GM23338 (cell line): ENCODE data around the gene RAD52. TPM values are rescaled to one million over a fixed set of nuclear protein-coding genes. Genes with fewer than 3 reads are reported as not detected.

ENCODE experiments used
- ATAC-seq: fragments of 200-7000 bp; cut with Tn5 transposase; 3 replicates; pipeline ENCODE4 v1.9.1; 2020
- DNase-seq: peaks from one replicate; pipeline ENCODE4 v3.0.0-alpha.2; 2015; ENCODE audit warnings: low spot score
- H2AFZ ChIP-seq: fragments of 200-600 bp; sonication (generic); 2 replicates; pipeline ENCODE4 v1.8.0; 2016; ENCODE audit warnings: antibody characterized with exemption, mild to moderate bottlenecking, moderate library complexity
- H3F3A ChIP-seq: fragments of 200-600 bp; sonication (generic); replicated peaks from 2 replicates; pipeline ENCODE4 v1.8.0; 2017; ENCODE audit warnings: antibody characterized with exemption, mixed run types, low read depth
- H3K27ac ChIP-seq: fragments of 200-600 bp; sonication (generic); 2 replicates; pipeline ENCODE4 v1.6.1; 2016; ENCODE audit warnings: low read depth
- H3K27me3 ChIP-seq: fragments of 200-600 bp; sonication (generic); 2 replicates; pipeline ENCODE4 v1.8.0; 2016; ENCODE audit warnings: mild to moderate bottlenecking, mixed run types, moderate library complexity; ENCODE audit not compliant: insufficient read depth
- H3K36me3 ChIP-seq: fragments of 200-600 bp; sonication (generic); 2 replicates; pipeline ENCODE4 v1.8.0; 2016; ENCODE audit warnings: mild to moderate bottlenecking; ENCODE audit not compliant: insufficient read depth
- H3K4me1 ChIP-seq: fragments of 200-600 bp; sonication (generic); 2 replicates; pipeline ENCODE4 v1.8.0; 2016; ENCODE audit warnings: mild to moderate bottlenecking, moderate library complexity; ENCODE audit not compliant: insufficient read depth
- H3K4me2 ChIP-seq: fragments of 200-600 bp; sonication (generic); 2 replicates; pipeline ENCODE4 v1.7.1; 2017; ENCODE audit warnings: mixed run types
- H3K4me3 ChIP-seq: fragments of 200-600 bp; sonication (generic); 2 replicates; pipeline ENCODE4 v1.6.1; 2016; ENCODE audit warnings: mixed run types
- H3K79me2 ChIP-seq: fragments of 200-600 bp; sonication (generic); replicated peaks from 2 replicates; pipeline ENCODE4 v1.8.0; 2017; ENCODE audit warnings: mild to moderate bottlenecking; ENCODE audit not compliant: insufficient read depth
- H3K9me2 ChIP-seq: fragments of 200-600 bp; sonication (generic); 2 replicates; pipeline ENCODE4 v1.8.0; 2017; ENCODE audit not compliant: insufficient read depth
- H4K20me1 ChIP-seq: fragments of 200-600 bp; sonication (generic); replicated peaks from 2 replicates; pipeline ENCODE4 v1.8.0; 2017; ENCODE audit warnings: mild to moderate bottlenecking; ENCODE audit not compliant: insufficient read depth
- H3K27ac Mint-ChIP-seq: 2 replicates; pipeline ENCODE4 v1.8.0; 2020; ENCODE audit warnings: inconsistent platforms, mild to moderate bottlenecking, moderate library complexity, mixed read lengths
- H3K27me3 Mint-ChIP-seq: 3 replicates; pipeline ENCODE4 v1.8.0; 2022; ENCODE audit warnings: low read depth, mild to moderate bottlenecking, moderate library complexity, mixed read lengths, inconsistent platforms; ENCODE audit not compliant: insufficient read depth, poor library complexity
- H3K36me3 Mint-ChIP-seq: 3 replicates; pipeline ENCODE4 v1.8.0; 2021; ENCODE audit warnings: low read depth, mild to moderate bottlenecking, inconsistent platforms, moderate library complexity, mixed read lengths
- H3K4me1 Mint-ChIP-seq: 3 replicates; pipeline ENCODE4 v1.8.0; 2020; ENCODE audit warnings: mild to moderate bottlenecking, inconsistent platforms, mixed read lengths
- H3K4me3 Mint-ChIP-seq: 3 replicates; pipeline ENCODE4 v1.8.0; 2021; ENCODE audit warnings: moderate library complexity, mild to moderate bottlenecking, inconsistent platforms, mixed read lengths
- H3K9me3 Mint-ChIP-seq: 3 replicates; pipeline ENCODE4 v1.8.0; 2020; ENCODE audit warnings: moderate library complexity, mild to moderate bottlenecking, inconsistent platforms, mixed read lengths
- CREB1 ChIP-seq: fragments of 250-450 bp; sonication (Bioruptor Pico); IDR thresholded peaks from 2 replicates; pipeline ENCODE4 v1.5.0; 2020; ENCODE audit warnings: low read depth, mild to moderate bottlenecking, moderate library complexity
- CTCF ChIP-seq, 2 experiments: fragments of 200-600 bp in 1 of 2; sonication (generic) in 1 of 2; conservative IDR thresholded peaks; 2 replicates each; pipeline versions ENCODE4 v1.5.1 to v1.6.1; 2016 to 2017; ENCODE audit warnings: antibody characterized with exemption in 2 of 2, low read depth in 2 of 2, mild to moderate bottlenecking in 2 of 2, moderate library complexity in 1 of 2
- ETS1 ChIP-seq: IDR thresholded peaks from 2 replicates; pipeline ENCODE4 v1.6.1; 2016; ENCODE audit warnings: antibody characterized with exemption
- NANOG ChIP-seq: IDR thresholded peaks from 2 replicates; pipeline ENCODE4 v1.6.1; 2016; ENCODE audit warnings: antibody characterized with exemption, borderline replicate concordance
- POLR2AphosphoS5 ChIP-seq: IDR thresholded peaks from 2 replicates; pipeline ENCODE4 v1.6.1; 2016; ENCODE audit warnings: antibody characterized with exemption, low read depth
- ZNF462 ChIP-seq: fragments of 250-450 bp; sonication (Bioruptor Pico); IDR thresholded peaks from 2 replicates; pipeline ENCODE4 v1.5.0; 2020; ENCODE audit warnings: mild to moderate bottlenecking, moderate library complexity
- long read RNA-seq: library from polyadenylated mRNA; unstranded; transcript quantifications from one replicate; pipeline ENCODE4 v2.0.0, GENCODE V29; 2020; ENCODE audit not compliant: unreplicated experiment
- polyA plus RNA-seq: library from polyadenylated mRNA; unstranded; fragments of >200 nt; fragmentation: Nextera tagmentation; extraction: Ambion mirVana; gene quantifications from 2 replicates; pipeline ENCODE4 v1.2.1, GENCODE V29; 2016
- total RNA-seq: library from RNA; depleted of rRNA; stranded (reverse); fragments of >200 nt; shearing (Covaris generic); gene quantifications from 2 replicates; pipeline ENCODE4 v1.2.3, GENCODE V29; 2014; rRNA removed

Gene RAD52
- total RNA-seq = 12.5 and 21.3 TPM in 2 replicates
- polyA plus RNA-seq = 8.7 and 10.9 TPM in 2 replicates
- long read RNA-seq, partial matches to known transcripts = 0 of 13 reads
- long read RNA-seq, other reads (novel, unspliced or antisense) = 12 of 13 reads

GRCh38 chr12:949453-950191 is at the start of gene RAD52:
TSS of gene RAD52 (minus strand) at chr12:949694. CDS start at chr12:933058, 16,636 bp downstream.
- Mint-ChIP-seq H3K36me3 (peaks cover 10% of the 10 kb centered on the region; the same call in 2 of the 3 replicates), H3K27me3 (peaks cover 10% of the 10 kb centered on the region), H3K9me3 (0 out of 3 replicates have a peak, but pooled peaks cover 4% of the 10 kb centered on the region), H3K4me3 (peak within 1 kb of the TSS; percentile 100), H3K27ac (peak within 1 kb of the TSS; percentile 98), H3K4me1 (peaks cover 4% of the 10 kb centered on the region)
- Histone ChIP-seq H3K9me2 (no peaks in the 10 kb centered on the region), H3K36me3 (no peaks in the 10 kb centered on the region), H3K27ac (peak within 1 kb of the TSS; percentile 97), H3F3A (0 out of 2 replicates have a peak, but pooled peaks cover 3% of the 10 kb centered on the region), H3K4me1 (no peaks in the 10 kb centered on the region), H3K4me2 (peak within 1 kb of the TSS; percentile 91), H2AFZ (peak within 1 kb of the TSS; percentile 70), H3K4me3 (peak within 1 kb of the TSS; percentile 74), H3K27me3 (no peaks in the 10 kb centered on the region), H4K20me1 (peaks cover 6% of the 10 kb centered on the region; the same call in 1 of the 2 replicates), H3K79me2 (peaks cover 39% of the 10 kb centered on the region)
- ATAC-seq (peak; percentile 91), DNase-seq (peak; percentile 99)
- TF ChIP-seq NANOG (no peak), POLR2AphosphoS5 (peak; percentile 96), ZNF462 (CRISPR knock-in tag) (no peak), CTCF (conservative IDR thresholded peaks at IDR 0.05; ENCODE audit: low read depth in 2 of 2) (peak; percentile 89 to 92), CREB1 (CRISPR knock-in tag) (peak; percentile 88; the same call in 1 of the 2 replicates), ETS1 (peak; percentile 76; the same call in 1 of the 2 replicates)
